Measurements from ENCODE around the gene CEP76. TPM values are rescaled to one million over a fixed set of nuclear protein-coding genes. Genes with fewer than 3 reads are reported as not detected.
"Not testable (repeated sequence)": the region's sequence is repeated elsewhere in the genome, so short reads cannot be mapped to it uniquely, and the experiment has no call there.

The CEP76 gene
- total RNA-seq, 2 experiments from 2014 or later: 14.8 TPM

GRCh38 chr18:12654971-12655370, 47.6 kb downstream of the CEP76 start:
- CTCF ChIA-PET: no interaction called here

GRCh38 chr18:12652861-12653401, 49.6 kb downstream of the CEP76 start:
- ChIA-PET CTCF (no interaction called here), POLR2A (no interaction called here)
- H3K4me3 Mint-ChIP-seq: peak overlapping the region; percentile 5

More at GRCh38 chr18:12654971-12655370, 47.6 kb downstream of the CEP76 start:
- H3K27ac Mint-ChIP-seq: peak overlapping the region; percentile 23
- H3K36me3 Mint-ChIP-seq (ENCODE audit: low read depth): peaks cover 2% of the 10 kb centered on the region
- peaks cover 51% of the 10 kb centered on the region for H3K4me1 Mint-ChIP-seq
- no peaks in the 10 kb centered on the region for H3K9me3 Mint-ChIP-seq
- H3K27me3 Mint-ChIP-seq: peaks cover 15% of the 10 kb centered on the region
- no peak for DNase-seq
- POLR2A ChIA-PET: no interaction called here
- H3K4me3 Mint-ChIP-seq: no peak overlapping the region

DNA sequence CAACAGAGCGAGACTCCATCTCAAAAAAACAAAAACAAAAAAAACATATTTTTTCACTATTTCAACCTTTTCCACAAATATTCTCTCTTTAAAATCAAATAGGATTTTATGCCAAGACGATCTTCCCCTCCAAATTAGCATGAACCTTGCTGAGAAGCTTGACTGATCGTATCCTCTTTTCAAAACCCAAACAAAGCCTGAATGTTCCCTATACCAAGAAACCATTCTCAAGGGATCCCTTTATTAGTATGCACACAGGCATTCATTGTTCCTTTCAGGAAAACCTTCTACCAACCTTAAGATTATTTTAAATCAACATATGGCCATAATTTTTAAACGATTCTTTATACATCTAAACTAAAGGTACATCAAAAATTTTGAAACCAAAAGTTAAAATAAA, 50.9 kb downstream of the CEP76 start:
- Mint-ChIP-seq H3K4me1 (peaks cover 48% of the 10 kb centered on the region), H3K36me3 (ENCODE audit: low read depth) (peaks cover 1% of the 10 kb centered on the region), H3K27me3 (peaks cover 6% of the 10 kb centered on the region), H3K27ac (no peak overlapping the region), H3K9me3 (no peaks in the 10 kb centered on the region), H3K4me3 (no peak overlapping the region)
- CTCF ChIA-PET: interaction anchor here (0.6 to 1.6 kb wide), 2 partner anchors 15 to 419 kb away, joined by 3 to 4 read pairs; no protein-coding TSS in a partner anchor
- DNase-seq: no peak
- POLR2A ChIA-PET: no interaction called here

More at GRCh38 chr18:12652861-12653401, 49.6 kb downstream of the CEP76 start:
- H3K36me3 Mint-ChIP-seq (ENCODE audit: low read depth): peaks cover 2% of the 10 kb centered on the region
- H3K27me3 Mint-ChIP-seq: peaks cover 8% of the 10 kb centered on the region
- H3K27ac Mint-ChIP-seq: peak overlapping the region; percentile 73
- peaks cover 50% of the 10 kb centered on the region for H3K4me1 Mint-ChIP-seq
- DNase-seq: peak; percentile 58
- no peaks in the 10 kb centered on the region for H3K9me3 Mint-ChIP-seq

DNA sequence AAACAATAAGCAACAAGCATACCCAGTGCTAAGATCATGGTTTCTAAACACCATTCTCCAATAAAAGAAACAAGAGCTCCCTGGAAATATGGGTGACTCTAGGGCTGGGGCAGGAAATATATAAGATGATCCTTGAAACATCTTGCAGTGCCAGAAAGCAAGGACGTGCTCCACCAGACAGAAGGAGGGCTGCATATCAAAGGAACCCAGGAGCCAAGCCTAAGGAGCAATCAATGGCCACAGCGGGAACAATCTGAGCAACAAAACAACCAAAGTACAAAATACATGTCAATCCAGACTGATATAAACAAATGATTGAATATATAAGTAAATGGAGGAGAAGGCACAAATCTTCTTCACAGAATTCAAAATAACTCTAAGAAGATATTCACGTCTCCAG, 54.8 kb downstream of the CEP76 start:
- Mint-ChIP-seq H3K27me3 (peaks cover 2% of the 10 kb centered on the region), H3K36me3 (ENCODE audit: low read depth) (no peaks in the 10 kb centered on the region), H3K4me1 (peaks cover 20% of the 10 kb centered on the region), H3K27ac (no peak overlapping the region), H3K4me3 (no peak overlapping the region), H3K9me3 (no peaks in the 10 kb centered on the region)
- CTCF ChIA-PET: no interaction called here
- POLR2A ChIA-PET: no interaction called here
- no peak for DNase-seq

- ChIA-PET POLR2A (no interaction called here), CTCF (no interaction called here)
- Mint-ChIP-seq H3K27me3 (peaks cover 2% of the 10 kb centered on the region), H3K4me1 (peaks cover 5% of the 10 kb centered on the region), H3K9me3 (no peaks in the 10 kb centered on the region), H3K27ac (no peak overlapping the region), H3K36me3 (ENCODE audit: low read depth) (no peaks in the 10 kb centered on the region), H3K4me3 (no peak overlapping the region)
- no peak for DNase-seq
Measured at GRCh38 chr18:12645751-12646203, 56.7 kb downstream of the CEP76 start.

- H3K27ac Mint-ChIP-seq: no peak overlapping the region
- no peak overlapping the region for H3K4me3 Mint-ChIP-seq
- peaks cover 10% of the 10 kb centered on the region for H3K4me1 Mint-ChIP-seq
- DNase-seq: no peak
- H3K27me3 Mint-ChIP-seq: peaks cover 2% of the 10 kb centered on the region
- no peaks in the 10 kb centered on the region for H3K36me3 Mint-ChIP-seq (ENCODE audit: low read depth)
- POLR2A ChIA-PET: no interaction called here
- H3K9me3 Mint-ChIP-seq: no peaks in the 10 kb centered on the region
- CTCF ChIA-PET: no interaction called here
Measured at GRCh38 chr18:12645254-12645653, 57.3 kb downstream of the CEP76 start.

- H3K27ac Mint-ChIP-seq; H3K27me3 Mint-ChIP-seq; H3K4me3 Mint-ChIP-seq; H3K36me3 Mint-ChIP-seq (ENCODE audit: low read depth); H3K9me3 Mint-ChIP-seq; POLR2A ChIA-PET; DNase-seq; H3K4me1 Mint-ChIP-seq: not testable (repeated sequence)
- CTCF ChIA-PET: interaction anchor here (0.7 to 1.2 kb wide), 2 partner anchors 110 to 372 kb away, joined by 3 to 4 read pairs; no protein-coding TSS in a partner anchor
Measured at GRCh38 chr18:12643756-12644155, 58.8 kb downstream of the CEP76 start.

GRCh38 chr18:12640881-12641200, 61.7 kb downstream of the CEP76 start:
- Mint-ChIP-seq H3K4me3 (no peak overlapping the region), H3K27ac (no peak overlapping the region), H3K27me3 (peaks cover 2% of the 10 kb centered on the region), H3K4me1 (peaks cover 8% of the 10 kb centered on the region), H3K36me3 (ENCODE audit: low read depth) (no peaks in the 10 kb centered on the region), H3K9me3 (no peaks in the 10 kb centered on the region)
- no peak for DNase-seq
- POLR2A ChIA-PET: no interaction called here
- CTCF ChIA-PET: no interaction called here

- H3K27me3 Mint-ChIP-seq: no peaks in the 10 kb centered on the region
- POLR2A ChIA-PET: interaction anchor here (1.0 kb wide), 1 partner anchor 9 kb away, joined by 4 read pairs; no protein-coding TSS in a partner anchor
- DNase-seq: no peak
- peaks cover 8% of the 10 kb centered on the region for H3K4me1 Mint-ChIP-seq
- H3K9me3 Mint-ChIP-seq: no peaks in the 10 kb centered on the region
- CTCF ChIA-PET: no interaction called here
- H3K36me3 Mint-ChIP-seq (ENCODE audit: low read depth): no peaks in the 10 kb centered on the region
- H3K4me3 Mint-ChIP-seq: no peak overlapping the region
- no peak overlapping the region for H3K27ac Mint-ChIP-seq
Measured at GRCh38 chr18:12639990-12640880, 62.3 kb downstream of the CEP76 start.

- H3K27ac Mint-ChIP-seq: no peak overlapping the region
- ChIA-PET CTCF (no interaction called here), POLR2A (interaction anchor here (1.3 kb wide), 1 partner anchor 161 kb away, joined by 3 read pairs; no protein-coding TSS in a partner anchor)
- H3K27me3 Mint-ChIP-seq: no peaks in the 10 kb centered on the region
- H3K4me3 Mint-ChIP-seq: no peak overlapping the region
- no peak for DNase-seq
- peaks cover 8% of the 10 kb centered on the region for H3K4me1 Mint-ChIP-seq
- no peaks in the 10 kb centered on the region for H3K36me3 Mint-ChIP-seq (ENCODE audit: low read depth)
- no peaks in the 10 kb centered on the region for H3K9me3 Mint-ChIP-seq
Measured at GRCh38 chr18:12638644-12639124, 63.8 kb downstream of the CEP76 start.

- no peaks in the 10 kb centered on the region for H3K9me3 Mint-ChIP-seq
- peaks cover 8% of the 10 kb centered on the region for H3K4me1 Mint-ChIP-seq
- POLR2A ChIA-PET: interaction anchor here (1.2 to 1.3 kb wide), 2 partner anchors 126 to 161 kb away, joined by 3 read pairs; no protein-coding TSS in a partner anchor
- no peaks in the 10 kb centered on the region for H3K36me3 Mint-ChIP-seq (ENCODE audit: low read depth)
- no peak overlapping the region for H3K4me3 Mint-ChIP-seq
- CTCF ChIA-PET: no interaction called here
- H3K27ac Mint-ChIP-seq: no peak overlapping the region
- DNase-seq: no peak
- H3K27me3 Mint-ChIP-seq: no peaks in the 10 kb centered on the region
Measured at GRCh38 chr18:12637901-12638643, 64.5 kb downstream of the CEP76 start.

DNA sequence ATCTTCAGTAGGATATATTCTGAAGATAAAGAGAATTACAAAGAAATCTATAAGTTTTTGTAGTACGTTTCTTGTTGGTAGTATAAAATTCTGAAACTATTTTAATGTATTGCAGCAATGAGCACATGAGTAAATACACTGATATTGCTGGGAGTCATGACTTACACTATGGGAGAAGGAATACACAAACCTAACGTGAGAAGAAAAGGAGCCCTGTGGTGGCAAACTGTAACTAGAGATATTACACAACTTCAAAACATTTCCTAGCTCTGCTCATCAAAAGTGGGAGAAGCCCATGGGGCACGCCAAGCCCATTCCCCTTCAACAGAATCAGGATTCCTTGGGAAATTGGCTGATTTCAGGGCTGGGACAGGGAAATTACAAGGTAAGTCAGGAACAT, 65.1 kb downstream of the CEP76 start:
- no peak for DNase-seq
- Mint-ChIP-seq H3K4me1 (peaks cover 8% of the 10 kb centered on the region), H3K36me3 (ENCODE audit: low read depth) (no peaks in the 10 kb centered on the region), H3K27me3 (no peaks in the 10 kb centered on the region), H3K9me3 (no peaks in the 10 kb centered on the region), H3K27ac (no peak overlapping the region), H3K4me3 (no peak overlapping the region)
- ChIA-PET POLR2A (interaction anchor here (1.2 to 1.3 kb wide), 2 partner anchors 125 to 160 kb away, joined by 3 read pairs; no protein-coding TSS in a partner anchor), CTCF (no interaction called here)

GRCh38 chr18:12631831-12632477, 70.6 kb downstream of the CEP76 start:
- POLR2A ChIA-PET: no interaction called here
- H3K36me3 Mint-ChIP-seq (ENCODE audit: low read depth): no peaks in the 10 kb centered on the region
- no peaks in the 10 kb centered on the region for H3K27me3 Mint-ChIP-seq
- no peak for DNase-seq
- no peak overlapping the region for H3K27ac Mint-ChIP-seq
- H3K9me3 Mint-ChIP-seq: no peaks in the 10 kb centered on the region
- no peak overlapping the region for H3K4me3 Mint-ChIP-seq
- CTCF ChIA-PET: no interaction called here
- H3K4me1 Mint-ChIP-seq: peaks cover 4% of the 10 kb centered on the region
